ENCODE data around the gene FAM25A.
"Not testable (repeated sequence)": the region's sequence is repeated elsewhere in the genome, so short reads cannot be mapped to it uniquely, and the experiment has no call there.

Gene FAM25A

DNA sequence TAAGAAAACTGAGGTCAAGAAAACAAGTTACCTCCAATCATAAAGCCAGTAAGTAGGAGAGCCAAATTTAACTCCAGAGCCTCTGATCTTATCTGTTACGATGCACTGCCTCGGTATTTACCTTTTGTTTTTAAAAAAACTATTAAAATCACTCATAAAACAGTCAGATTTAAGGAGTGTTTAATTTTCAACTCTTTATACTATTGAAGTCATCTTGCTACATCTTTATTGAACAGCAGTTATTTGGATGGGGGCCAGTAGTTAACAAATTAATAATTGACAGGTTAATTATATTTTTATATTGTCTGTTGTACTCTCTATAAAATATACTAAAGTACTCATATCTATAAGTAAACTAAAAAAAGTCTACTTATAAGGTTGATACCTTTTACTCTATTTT, 27.2 kb upstream of the FAM25A start:
- Mint-ChIP-seq H3K4me1 (ENCODE audit: low read depth) (no peaks in the 10 kb centered on the region), H3K9me3 (ENCODE audit: low read depth) (no peaks in the 10 kb centered on the region), H3K36me3 (no peaks in the 10 kb centered on the region), H3K27me3 (no peaks in the 10 kb centered on the region), H3K27ac (no peak overlapping the region), H3K4me3 (no peak overlapping the region)

DNA sequence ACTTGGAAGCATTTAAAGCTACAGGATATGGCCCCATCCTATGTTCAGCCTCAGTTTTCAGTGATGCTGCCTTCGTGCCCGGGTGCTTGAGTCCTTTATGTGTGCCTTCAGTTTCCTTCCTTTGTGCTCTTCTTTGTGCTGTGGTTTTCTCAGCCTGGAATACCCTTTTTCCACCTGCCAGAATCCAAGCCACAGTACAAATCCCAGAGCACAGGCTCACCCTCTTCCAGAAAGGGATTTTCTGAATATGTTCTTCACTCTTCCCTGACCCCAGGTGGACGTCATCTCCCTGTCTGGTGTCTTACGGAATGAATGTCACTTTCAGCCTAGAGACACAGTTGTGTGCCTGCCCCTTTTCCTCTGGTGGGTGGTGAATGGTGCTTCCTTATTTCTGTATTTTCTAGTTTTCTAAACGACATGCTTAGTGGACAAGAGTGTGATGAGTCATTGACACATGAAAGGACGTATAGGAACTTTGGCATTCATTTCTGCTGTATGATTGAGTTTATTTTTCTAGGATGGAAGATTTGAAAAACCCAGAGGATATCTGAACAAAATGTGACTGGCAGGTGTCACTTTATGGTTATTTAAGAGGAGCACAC, 20.2 kb upstream of the FAM25A start:
- H3K27me3 Mint-ChIP-seq; H3K36me3 Mint-ChIP-seq; H3K9me3 Mint-ChIP-seq (ENCODE audit: low read depth); H3K4me1 Mint-ChIP-seq (ENCODE audit: low read depth); H3K27ac Mint-ChIP-seq; H3K4me3 Mint-ChIP-seq: not testable (repeated sequence)

DNA sequence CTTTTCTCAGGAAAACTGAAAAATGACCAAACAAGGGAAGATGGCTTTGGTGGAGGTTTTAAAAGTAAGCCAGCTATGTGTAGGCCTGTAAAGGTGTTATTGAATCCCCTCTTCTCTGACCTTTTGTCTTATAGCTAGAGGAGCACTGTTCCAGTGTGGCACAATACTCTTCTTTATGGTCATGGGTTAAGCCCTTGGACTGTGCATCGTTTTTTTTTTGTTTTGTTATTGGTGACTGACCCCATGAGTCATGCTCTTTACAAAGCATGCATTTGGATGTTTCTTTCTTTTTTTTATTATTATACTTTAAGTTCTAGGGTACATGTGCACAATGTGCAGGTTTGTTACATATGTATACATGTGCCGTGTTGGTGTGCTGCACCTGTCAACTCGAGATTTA, 19.6 kb upstream of the FAM25A start:
- H3K27ac Mint-ChIP-seq, result no peak overlapping the region
- H3K27me3 Mint-ChIP-seq, result no peaks in the 10 kb centered on the region
- no peaks in the 10 kb centered on the region for H3K36me3 Mint-ChIP-seq
- H3K4me1 Mint-ChIP-seq (ENCODE audit: low read depth), result no peaks in the 10 kb centered on the region
- H3K4me3 Mint-ChIP-seq, result no peak overlapping the region
- H3K9me3 Mint-ChIP-seq (ENCODE audit: low read depth), result no peaks in the 10 kb centered on the region

DNA sequence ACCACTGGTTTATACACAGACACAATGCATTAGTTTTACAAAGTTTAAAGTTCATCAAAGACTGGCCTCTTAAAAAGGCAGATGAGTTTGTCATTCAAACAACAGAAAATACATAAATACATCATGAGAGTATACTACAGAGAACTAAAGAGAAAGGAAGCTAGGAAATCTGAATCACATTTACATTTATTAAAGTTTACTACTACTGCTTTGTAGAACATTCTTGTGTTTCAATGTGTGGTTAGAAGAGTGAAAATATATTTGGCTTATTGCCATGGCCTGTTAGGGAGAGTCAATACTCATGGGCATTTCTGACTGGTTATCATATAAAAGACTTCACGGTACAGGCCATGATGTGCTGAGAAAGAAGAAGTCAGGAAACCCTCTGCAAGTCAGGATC, 13.0 kb upstream of the FAM25A start:
- not testable (repeated sequence) for H3K27ac Mint-ChIP-seq; H3K4me1 Mint-ChIP-seq (ENCODE audit: low read depth); H3K36me3 Mint-ChIP-seq; H3K27me3 Mint-ChIP-seq; H3K4me3 Mint-ChIP-seq; H3K9me3 Mint-ChIP-seq (ENCODE audit: low read depth)

DNA sequence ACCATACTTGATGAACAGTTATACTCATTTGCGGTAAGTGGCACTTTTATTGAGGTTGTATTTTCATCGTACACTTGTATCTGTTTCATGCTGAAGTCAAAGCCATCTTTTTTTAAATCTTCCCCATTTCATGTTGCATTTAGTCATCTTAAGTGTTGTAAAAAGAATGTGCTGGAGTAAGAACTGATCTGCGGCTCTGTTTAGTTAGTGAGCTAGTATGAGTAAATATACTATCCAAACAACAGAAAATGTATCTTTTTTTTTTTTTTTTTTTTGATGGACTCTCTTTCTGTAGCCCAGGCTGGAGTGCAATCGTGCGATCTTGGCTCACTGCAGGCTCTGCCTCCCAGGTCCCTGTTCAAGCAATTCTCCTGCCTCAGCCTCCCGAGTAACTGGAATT, 12.4 kb upstream of the FAM25A start:
- not testable (repeated sequence) for H3K27ac Mint-ChIP-seq; H3K4me1 Mint-ChIP-seq (ENCODE audit: low read depth); H3K4me3 Mint-ChIP-seq; H3K9me3 Mint-ChIP-seq (ENCODE audit: low read depth); H3K27me3 Mint-ChIP-seq; H3K36me3 Mint-ChIP-seq

DNA sequence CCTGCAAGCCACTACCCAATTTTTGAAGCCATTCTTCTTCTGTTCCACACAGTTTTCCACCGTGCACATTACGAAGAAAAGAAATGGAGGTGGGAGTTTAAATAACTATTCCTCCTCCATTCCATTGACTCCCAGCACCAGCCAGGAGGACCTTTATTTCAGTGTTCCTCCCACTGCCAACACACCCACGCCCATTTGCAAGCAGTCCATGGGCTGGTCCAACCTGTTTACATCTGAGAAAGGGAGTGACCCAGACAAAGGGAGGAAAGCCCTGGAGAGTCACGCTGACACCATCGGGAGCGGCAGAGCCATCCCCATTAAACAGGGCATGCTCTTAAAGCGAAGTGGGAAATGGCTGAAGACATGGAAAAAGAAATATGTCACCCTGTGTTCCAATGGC, 11.8 kb upstream of the FAM25A start:
- H3K9me3 Mint-ChIP-seq (ENCODE audit: low read depth); H3K36me3 Mint-ChIP-seq; H3K4me3 Mint-ChIP-seq; H3K4me1 Mint-ChIP-seq (ENCODE audit: low read depth); H3K27me3 Mint-ChIP-seq; H3K27ac Mint-ChIP-seq: not testable (repeated sequence)

DNA sequence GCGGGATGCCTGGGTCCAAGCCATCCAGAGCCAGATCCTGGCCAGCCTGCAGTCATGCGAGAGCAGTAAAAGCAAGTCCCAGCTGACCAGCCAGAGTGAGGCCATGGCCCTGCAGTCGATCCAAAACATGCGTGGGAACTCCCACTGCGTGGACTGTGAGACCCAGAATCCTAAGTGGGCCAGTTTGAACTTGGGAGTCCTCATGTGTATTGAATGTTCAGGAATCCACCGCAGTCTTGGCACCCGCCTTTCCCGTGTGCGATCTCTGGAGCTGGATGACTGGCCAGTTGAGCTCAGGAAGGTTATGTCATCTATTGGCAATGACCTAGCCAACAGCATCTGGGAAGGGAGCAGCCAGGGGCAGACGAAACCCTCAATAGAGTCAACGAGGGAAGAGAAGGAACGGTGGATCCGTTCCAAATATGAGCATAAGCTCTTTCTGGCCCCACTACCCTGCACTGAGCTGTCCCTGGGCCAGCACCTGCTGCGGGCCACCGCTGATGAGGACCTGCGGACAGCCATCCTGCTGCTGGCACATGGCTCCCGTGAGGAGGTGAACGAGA, 10.9 kb upstream of the FAM25A start:
- not testable (repeated sequence) for H3K27ac Mint-ChIP-seq; H3K9me3 Mint-ChIP-seq (ENCODE audit: low read depth); H3K4me3 Mint-ChIP-seq; H3K36me3 Mint-ChIP-seq; H3K4me1 Mint-ChIP-seq (ENCODE audit: low read depth); H3K27me3 Mint-ChIP-seq

DNA sequence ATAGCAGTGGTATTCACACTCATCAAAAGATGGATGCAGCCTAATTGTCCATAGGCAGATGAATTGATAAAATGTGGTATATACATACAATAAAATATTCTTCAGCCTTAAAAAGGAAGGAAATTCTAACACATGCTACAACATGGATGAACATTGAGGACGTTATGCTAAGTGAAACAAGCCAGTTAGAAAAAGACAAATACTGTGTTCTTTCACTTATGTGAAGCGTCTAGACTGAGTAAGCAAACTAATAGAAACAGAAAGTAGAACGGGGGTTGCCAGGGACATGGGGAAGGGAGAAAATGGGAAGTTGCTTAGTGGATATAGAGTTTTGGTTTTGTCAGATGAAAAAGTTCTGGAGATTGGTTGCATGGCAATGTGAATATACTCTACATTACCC, 6.6 kb upstream of the FAM25A start:
- H3K9me3 Mint-ChIP-seq (ENCODE audit: low read depth); H3K4me3 Mint-ChIP-seq; H3K27me3 Mint-ChIP-seq; H3K27ac Mint-ChIP-seq; H3K4me1 Mint-ChIP-seq (ENCODE audit: low read depth); H3K36me3 Mint-ChIP-seq: not testable (repeated sequence)

DNA sequence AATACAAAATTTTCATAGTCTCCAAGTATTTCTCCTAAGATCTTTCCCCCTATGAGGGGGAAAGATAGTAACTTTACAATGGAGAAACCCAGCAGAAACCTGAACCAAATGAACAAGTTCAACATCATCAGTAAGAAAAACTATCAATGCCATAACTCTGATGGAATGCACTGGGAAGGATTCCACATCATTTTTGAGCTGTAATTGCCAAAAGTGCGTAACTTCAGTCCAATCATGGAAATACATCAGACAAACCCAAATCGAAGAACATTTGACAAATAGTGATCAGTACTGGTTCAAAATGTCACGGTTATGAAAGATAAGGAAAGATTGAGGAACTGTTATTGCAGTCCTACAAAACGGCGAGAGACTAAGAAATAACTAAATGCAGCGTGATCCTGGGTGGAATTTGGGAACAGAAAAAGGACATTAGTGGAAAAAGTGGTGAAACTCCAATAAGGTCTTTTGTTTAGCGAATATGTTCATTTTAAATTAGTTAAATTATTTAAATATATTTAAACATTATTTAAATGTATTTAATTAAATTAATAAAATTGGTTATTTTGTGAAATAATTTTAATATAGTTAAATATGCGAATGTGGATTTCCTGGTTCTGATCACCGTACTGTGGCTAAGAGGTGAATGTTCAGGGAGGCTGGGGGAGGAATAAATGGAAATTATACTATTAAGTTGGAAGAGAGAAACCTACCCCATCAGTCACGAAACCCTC, 4.9 kb upstream of the FAM25A start:
- not testable (repeated sequence) for H3K4me3 Mint-ChIP-seq; H3K27me3 Mint-ChIP-seq; H3K9me3 Mint-ChIP-seq (ENCODE audit: low read depth); H3K27ac Mint-ChIP-seq; H3K4me1 Mint-ChIP-seq (ENCODE audit: low read depth); H3K36me3 Mint-ChIP-seq

DNA sequence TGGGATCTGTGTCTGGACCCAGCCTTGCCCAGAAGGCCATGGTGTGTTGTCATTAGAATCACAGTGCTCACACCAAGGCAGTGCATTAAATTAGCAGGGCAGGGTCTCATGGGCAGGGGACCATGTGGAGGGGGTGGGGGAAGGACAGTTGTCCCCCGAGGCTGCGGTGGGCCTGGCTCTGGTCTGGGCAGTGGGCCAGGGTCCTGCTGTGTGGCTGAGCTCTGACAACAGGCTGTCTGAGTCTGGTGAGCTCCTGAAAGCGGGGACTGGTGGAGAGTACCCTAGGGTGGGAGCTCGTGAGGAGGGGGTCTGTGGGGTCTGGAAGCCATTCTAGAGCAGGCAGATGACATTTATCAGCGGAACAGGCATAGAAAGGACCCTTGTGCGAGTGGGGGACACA, 2.0 kb upstream of the FAM25A start:
- H3K27me3 Mint-ChIP-seq; H3K4me3 Mint-ChIP-seq; H3K9me3 Mint-ChIP-seq (ENCODE audit: low read depth); H3K4me1 Mint-ChIP-seq (ENCODE audit: low read depth); H3K36me3 Mint-ChIP-seq; H3K27ac Mint-ChIP-seq: not testable (repeated sequence)

DNA sequence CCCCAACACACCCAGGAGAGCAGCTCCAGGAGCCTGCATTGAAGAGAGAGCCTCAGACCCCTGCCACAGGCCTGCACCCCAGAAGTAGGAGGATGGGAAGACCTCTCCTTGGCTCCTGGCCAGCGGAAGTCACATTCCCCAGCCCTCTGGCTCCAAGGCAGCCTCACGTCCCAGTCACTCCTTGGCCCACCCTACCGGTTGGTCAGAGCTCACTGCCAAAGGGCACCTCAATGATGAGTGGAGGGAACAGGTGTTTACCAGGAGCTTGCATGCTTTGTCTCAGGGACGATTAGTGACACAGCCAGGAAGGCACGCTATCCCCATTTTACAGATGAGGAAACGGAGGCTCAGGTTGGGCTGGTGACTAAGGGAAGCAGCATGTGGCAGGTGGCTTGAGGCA, 1.0 kb upstream of the FAM25A start:
- not testable (repeated sequence) for H3K27ac Mint-ChIP-seq; H3K9me3 Mint-ChIP-seq (ENCODE audit: low read depth); H3K4me3 Mint-ChIP-seq; H3K27me3 Mint-ChIP-seq; H3K36me3 Mint-ChIP-seq; H3K4me1 Mint-ChIP-seq (ENCODE audit: low read depth)

DNA sequence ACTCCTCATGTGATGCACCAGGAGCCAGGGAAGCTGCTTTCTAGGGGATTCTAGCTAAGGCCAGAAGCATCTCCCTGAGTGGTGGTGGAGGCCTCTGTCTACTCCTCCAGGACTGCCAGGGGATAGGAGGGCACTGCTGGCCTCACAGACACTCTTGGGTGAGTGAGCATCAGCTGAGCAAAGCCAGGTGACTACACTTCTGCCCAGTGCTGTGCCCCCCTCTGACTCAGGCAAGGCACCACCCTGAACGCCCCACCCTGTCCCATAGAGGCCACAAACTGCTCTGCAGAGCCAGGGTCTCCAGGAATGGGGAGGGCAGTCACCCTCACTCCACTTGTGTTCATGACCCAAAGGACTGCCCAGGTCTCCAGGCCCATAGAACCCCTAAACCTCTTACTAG, 590 bp upstream of the FAM25A start:
- not testable (repeated sequence) for H3K27ac Mint-ChIP-seq; H3K36me3 Mint-ChIP-seq; H3K4me1 Mint-ChIP-seq (ENCODE audit: low read depth); H3K27me3 Mint-ChIP-seq; H3K4me3 Mint-ChIP-seq; H3K9me3 Mint-ChIP-seq (ENCODE audit: low read depth)

DNA sequence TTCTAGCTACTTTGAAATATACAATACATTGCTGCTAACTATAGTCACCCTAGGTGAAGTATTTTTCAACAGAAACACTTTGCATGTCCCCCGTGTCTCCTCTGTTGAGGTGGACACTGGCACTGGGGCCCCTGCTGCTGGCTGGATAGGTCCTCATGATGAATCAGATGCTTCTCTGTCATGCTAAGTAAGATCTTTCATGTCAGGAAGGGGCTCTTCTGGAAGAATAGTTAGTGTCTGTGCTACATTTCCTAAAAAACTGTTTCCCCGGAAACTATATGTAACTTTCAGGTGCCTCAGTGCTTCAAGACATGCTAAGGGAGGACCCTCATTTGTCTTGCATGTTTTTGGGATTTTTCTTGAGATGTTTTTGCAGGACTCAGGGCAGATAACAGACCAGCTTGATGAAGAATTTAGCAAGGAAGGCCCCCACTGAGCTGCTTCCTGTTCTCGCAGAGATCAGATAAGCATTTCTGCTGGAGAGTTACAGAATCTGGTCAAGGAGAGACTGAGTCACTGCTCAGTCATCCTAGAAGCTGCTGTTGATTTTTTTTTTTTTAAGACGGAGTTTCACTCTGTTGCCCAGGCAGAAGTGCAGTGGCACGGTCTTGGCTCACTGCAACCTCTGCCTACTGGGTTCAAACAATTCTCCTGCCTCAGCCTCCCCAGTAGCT, 5.3 kb downstream of the FAM25A start:
- Mint-ChIP-seq H3K27ac (peak overlapping the region; percentile 88), H3K4me1 (ENCODE audit: low read depth) (peaks cover 11% of the 10 kb centered on the region), H3K4me3 (peak overlapping the region; percentile 75)
- H3K27me3 Mint-ChIP-seq; H3K9me3 Mint-ChIP-seq (ENCODE audit: low read depth); H3K36me3 Mint-ChIP-seq: not testable (repeated sequence)

DNA sequence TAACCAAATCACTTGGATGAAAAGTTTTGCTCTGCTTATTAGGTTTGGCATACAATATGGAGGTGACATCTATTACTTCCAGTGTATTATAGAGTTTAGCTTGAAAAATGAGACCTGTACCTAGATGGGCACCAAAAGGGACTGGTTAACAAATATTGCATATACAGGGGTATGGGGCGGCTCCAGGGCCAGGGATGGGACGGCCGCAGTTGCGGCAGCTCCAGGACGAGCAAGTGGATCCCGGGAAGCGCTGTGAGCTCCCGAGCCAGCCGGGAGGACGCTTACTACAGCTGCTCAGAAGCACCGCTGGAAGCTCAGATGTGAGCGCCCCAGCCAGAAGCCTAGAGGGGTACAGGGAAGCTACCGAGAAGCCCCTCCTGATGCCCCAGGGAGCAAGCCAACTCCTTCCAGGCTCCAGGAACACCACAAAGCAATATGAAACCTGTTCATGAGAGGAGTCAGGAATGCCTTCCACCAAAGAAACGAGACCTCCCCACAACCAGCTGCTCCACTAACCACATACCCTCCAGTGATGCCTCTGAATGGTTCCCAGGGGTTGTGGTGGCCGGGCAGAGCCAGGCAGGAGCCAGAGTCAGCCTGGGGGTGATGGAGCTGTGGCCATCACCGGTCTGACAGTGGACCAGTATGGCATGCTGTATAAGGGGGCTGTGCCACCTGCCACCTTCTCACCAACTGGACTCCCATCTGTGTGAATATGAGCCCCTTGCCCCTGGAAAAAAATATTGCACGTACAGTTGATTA, 6.8 kb downstream of the FAM25A start:
- H3K4me3 Mint-ChIP-seq; H3K9me3 Mint-ChIP-seq (ENCODE audit: low read depth); H3K27ac Mint-ChIP-seq; H3K36me3 Mint-ChIP-seq; H3K27me3 Mint-ChIP-seq: not testable (repeated sequence)
- H3K4me1 Mint-ChIP-seq (ENCODE audit: low read depth), result peaks cover 11% of the 10 kb centered on the region

DNA sequence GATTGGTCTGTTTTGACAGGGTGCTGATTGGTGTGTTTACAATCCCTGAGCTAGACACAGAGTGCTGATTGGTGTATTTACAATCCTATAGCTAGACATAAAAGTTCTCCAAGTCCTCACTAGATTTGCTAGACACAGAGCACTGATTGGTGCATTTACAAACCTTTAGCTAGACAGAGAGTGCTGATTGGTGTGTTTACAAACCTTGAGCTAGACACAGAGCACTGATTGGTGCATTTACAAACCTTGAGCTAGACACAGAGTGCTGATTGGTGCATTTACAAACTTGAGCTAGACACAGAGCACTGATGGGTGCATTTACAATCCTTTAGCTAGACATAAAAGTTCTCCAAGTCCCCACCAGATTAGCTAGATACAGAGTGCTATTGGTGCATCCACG, 10.3 kb downstream of the FAM25A start:
- H3K36me3 Mint-ChIP-seq; H3K4me3 Mint-ChIP-seq; H3K27ac Mint-ChIP-seq; H3K9me3 Mint-ChIP-seq (ENCODE audit: low read depth); H3K4me1 Mint-ChIP-seq (ENCODE audit: low read depth); H3K27me3 Mint-ChIP-seq: not testable (repeated sequence)

All from activated naive CD8-positive, alpha-beta T cell (primary cell).